NCI-H526 treated with DMSO at 0.1 percent for 48 hours (cell line): Measurements from ENCODE around the gene FOXN1.

ENCODE experiments used
- DNase-seq: peaks from one replicate; lab custom pipeline; 2025; lab: John Stamatoyannopoulos, UW

Gene FOXN1

GRCh38 chr17:28526381-28526780, 20.2 kb downstream of the FOXN1 start:
- DNase-seq: no peak

DNA sequence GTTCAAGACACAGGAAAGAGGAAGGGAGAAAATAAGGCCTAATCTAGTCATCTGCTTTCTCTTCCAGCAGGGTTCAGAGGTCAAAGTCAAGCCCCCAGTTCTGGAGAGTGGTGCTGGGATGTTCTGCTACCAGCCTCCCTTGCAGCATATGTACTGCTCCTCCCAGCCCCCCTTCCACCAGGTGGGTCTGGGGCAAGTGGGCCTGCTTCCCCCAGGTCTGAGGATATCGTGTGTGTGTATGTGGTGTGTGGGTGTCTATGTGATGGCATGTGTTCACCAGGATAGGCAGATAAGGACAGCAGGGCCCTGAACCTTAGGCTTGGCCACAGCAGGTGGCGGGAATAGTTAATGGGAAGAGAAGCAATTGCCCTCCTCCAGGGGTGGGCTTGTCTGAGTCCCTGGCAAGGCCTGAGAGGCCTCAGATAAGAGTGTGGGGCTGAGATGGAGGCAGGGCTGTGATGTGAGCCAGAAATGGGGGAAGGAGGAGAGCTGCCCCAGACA, 21.1 kb downstream of the FOXN1 start:
- no peak for DNase-seq

DNA sequence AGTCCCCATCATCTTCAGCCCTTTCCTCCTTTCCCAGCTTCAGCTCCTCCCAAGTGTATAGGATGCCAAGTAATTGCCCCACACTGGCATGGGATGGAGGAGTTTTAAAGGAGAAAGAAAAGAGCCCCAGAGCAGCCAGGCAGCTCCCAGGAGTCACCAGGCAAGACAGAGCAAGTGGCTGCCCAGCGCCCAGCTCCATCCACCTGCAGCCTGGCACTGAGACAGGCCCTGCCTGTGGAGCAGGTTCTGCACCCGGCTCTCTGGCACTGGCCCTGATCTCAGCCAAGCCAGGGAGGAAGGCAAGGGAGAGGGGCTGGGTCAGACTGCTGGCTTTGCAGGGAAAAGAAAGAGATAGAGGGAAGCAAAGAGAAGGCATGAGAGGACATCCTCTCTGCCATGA, 21.7 kb downstream of the FOXN1 start:
- DNase-seq: no peak

DNA sequence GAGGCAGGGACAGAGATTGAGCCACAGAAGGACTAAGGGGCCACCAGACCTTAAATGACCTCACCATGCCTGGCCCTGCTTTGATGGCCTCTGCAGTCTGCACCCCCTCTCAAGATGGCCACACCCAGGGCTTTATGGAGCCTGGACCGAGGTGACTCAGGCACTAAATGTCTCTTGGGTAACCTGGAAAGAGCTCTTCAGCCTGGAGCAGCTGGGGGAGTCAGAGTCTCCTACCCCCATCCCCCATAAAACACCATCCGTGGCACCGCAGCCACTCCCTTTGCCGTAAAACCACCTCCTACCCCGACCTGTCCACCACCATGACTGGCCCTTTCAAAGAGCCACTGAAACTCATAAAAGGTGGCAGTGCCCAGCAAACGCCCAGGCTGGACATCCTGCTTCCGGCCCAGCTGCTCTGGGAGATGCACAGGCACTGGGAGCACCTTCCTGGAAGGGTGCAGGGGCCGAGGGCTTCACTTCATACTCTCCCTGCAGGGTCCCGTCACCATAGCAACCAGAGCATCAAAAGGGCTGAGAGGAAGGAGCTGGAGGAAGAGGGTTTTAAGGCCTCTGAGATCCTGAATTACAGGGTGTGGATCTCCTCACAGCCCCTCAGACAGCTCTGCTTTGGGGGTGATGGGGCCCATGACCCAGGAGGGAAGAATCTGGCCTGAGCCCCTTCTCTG, 22.3 kb downstream of the FOXN1 start:
- no peak for DNase-seq

DNA sequence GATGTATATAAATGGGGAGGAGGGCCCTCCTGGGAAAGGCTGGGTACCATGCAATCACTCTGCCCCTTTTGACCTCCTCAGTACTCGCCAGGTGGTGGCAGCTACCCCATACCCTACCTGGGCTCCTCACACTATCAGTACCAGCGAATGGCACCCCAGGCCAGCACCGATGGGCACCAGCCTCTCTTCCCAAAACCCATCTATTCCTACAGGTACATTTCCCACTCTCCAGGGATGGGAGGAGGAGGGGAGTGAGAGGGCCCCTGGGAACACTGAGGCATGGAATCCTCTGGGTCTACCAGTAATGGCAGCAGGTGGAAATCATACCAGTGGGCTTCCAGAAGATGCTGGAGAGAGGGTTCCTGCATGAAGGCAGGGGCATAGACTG, 22.9 kb downstream of the FOXN1 start:
- DNase-seq: no peak

GRCh38 chr17:28530250-28530649, 24.1 kb downstream of the FOXN1 start:
- no peak for DNase-seq

GRCh38 chr17:28530926-28531325, 24.8 kb downstream of the FOXN1 start:
- no peak for DNase-seq

DNA sequence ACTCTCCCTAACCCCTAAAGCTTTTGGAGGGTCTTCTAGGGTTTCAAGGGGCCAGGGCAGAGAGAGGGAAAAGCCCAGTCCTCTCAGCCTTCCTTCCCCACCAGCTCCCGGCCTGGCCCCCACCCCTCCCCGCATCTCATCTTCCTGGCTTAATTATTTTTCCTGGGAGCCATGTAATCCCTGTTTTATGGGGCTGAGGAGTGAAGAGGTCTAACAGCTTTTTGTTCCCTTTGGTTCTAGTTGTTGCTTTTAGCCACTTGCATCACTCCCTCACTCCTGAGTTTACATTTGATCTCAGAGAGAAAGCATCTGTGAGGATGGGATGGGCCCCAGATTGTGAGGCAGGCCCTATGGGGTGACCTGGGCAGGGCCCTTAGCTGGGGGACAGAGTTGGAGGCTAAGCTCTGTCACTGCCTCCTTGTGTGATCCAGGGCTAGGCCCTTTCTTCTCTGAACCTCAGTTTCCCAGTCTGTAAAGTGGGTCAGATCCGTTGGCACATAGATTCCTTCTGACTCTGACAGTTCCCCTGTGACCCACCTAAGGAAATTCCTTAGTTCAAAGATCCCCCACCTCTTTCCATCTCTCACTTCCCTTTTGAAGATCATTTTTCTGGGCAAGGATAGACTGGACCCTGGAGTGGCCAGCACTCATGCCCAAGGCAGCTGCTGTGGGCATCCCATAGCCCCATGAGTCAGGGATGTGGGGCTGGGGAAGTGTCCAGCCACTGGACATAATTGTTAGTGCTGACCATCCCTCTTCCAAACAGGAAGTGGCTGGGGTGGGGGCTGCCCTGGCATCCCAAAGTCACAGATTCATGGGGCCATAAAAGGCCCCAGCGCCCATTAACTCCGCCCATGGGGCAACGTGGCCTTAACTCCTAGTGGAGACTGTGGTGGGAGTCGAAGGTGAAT, 26.2 kb downstream of the FOXN1 start:
- no peak for DNase-seq

- no peak for DNase-seq
These were observed 27.1 kb downstream of the FOXN1 start for GRCh38 chr17:28533091-28533807.

- no peak for DNase-seq
These were observed 28.7 kb downstream of the FOXN1 start for GRCh38 chr17:28534740-28535375.

GRCh38 chr17:28536532-28537218, 30.5 kb downstream of the FOXN1 start:
- no peak for DNase-seq

DNA sequence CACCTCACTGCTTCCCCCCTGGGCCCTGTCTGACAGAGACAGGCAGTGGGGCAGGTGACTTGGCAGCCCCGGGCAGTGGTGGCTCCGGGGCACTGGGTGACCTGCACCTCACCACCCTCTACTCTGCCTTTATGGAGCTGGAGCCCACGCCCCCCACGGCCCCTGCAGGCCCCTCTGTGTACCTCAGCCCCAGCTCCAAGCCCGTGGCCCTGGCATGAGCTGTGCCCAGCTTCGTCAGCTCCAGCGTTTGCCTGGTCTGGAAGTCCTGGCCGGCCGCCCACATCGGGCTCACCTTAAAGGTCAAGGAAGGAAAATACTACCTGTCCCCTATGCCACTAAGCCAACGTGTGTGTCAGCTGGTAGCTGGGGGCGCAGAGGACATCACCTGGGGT, 31.1 kb downstream of the FOXN1 start:
- DNase-seq: no peak

GRCh38 chr17:28538296-28538895, 32.2 kb downstream of the FOXN1 start:
- no peak for DNase-seq

DNA sequence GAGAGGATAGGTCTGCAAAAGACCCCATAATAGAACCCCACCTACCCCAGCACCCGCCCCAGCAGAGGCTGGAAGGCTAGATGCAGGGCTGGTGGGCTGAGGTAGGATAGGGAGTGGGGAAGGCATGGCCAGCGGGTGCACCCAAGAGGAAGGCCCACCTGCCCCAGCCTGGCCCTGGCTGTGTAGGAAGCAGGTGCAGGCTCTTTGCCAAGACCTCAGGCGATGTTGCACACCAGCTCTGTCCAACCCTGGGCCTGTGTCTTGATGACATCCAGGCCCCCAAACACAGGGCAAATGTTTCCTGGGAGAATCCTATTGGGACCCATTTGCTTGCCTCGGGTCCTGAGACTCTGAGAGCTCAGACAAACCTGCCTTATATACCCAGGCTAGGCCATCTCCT, 34.1 kb downstream of the FOXN1 start:
- DNase-seq: no peak

DNA sequence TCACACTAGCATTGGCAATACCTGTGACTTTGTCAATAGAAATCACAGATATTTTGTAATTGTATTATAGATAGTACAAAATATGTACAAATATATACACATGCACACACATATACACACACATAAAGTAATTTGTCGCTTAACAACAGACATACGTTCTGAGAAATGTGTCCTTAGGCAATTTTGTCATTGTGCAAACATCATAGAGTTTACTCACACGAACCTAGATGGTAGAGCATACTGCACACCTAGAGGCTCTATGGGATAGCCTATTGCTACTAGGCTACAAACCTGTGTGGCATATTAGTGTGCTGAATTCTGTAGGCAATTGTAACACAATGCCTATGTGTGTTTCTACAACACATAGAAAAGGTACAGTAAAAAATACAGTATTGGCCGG, 35.3 kb downstream of the FOXN1 start:
- DNase-seq: no peak

- DNase-seq: no peak
These were observed 38.4 kb downstream of the FOXN1 start for GRCh38 chr17:28544402-28545140.

GRCh38 chr17:28545141-28545503, 39.0 kb downstream of the FOXN1 start:
- DNase-seq: no peak

GRCh38 chr17:28545787-28546415, 39.8 kb downstream of the FOXN1 start:
- DNase-seq: no peak

DNA sequence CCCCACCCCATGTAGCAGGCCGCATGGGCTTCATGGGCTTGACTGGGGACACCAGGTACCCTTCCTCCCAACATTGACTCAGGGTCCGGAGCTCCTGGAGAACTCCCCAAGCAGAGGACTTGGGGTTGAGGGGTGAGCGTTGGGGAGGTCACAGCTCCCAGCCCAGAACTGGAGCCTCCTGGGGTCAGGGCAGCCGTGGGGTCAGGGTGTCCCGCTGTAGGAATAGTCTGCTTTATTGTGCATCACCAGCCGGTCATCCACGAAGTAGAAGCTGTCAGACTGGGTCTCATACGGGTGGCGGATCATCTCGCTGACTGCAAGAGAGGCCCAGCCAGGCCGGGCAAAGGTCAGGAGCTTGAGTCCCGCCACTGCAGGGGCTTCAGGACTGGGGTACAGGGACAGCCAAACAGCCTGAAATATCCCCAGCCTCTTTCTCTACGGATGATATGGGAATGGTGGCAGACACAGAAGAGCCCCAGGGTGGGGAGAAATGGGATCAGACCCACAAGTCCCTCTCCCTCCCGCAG, 41.0 kb downstream of the FOXN1 start:
- no peak for DNase-seq
